AG09309 (cell line): ENCODE results near the gene SAC3D1.

Source experiments
- DNase-seq: peaks from one replicate; pipeline ENCODE4 v3.0.0-alpha.2; 2010; ENCODE audit warnings: low read depth
- H3K4me3 ChIP-seq: 2 replicates; pipeline ENCODE4 v1.5.1; 2011; ENCODE audit warnings: mild to moderate bottlenecking, low read depth, low read length, moderate library complexity; ENCODE audit not compliant: control insufficient read depth
- CTCF ChIP-seq: IDR thresholded peaks from 2 replicates; pipeline ENCODE4 v1.5.1; 2011; ENCODE audit warnings: mild to moderate bottlenecking, low read depth, low read length, inconsistent platforms; ENCODE audit not compliant: insufficient read depth, control insufficient read depth; ENCODE audit errors: missing control alignments

The SAC3D1 gene

GRCh38 chr11:65058012-65058411 is 17.0 kb downstream of the SAC3D1 start:
- TF ChIP-seq CTCF: no peak
- DNase-seq: no peak
- H3K4me3 ChIP-seq: no peak overlapping the region

GRCh38 chr11:65058419-65059054 is 17.5 kb downstream of the SAC3D1 start, which contains the start of gene NAALADL1:
Gene NAALADL1 (minus strand): TSS chr11:65058553. CDS start chr11:65058521, 32 bp downstream.
- TF ChIP-seq CTCF: no peak
- no peak for DNase-seq
- H3K4me3 ChIP-seq: no peak within 1 kb of the TSS

- no peak for DNase-seq
- TF ChIP-seq CTCF: no peak
- H3K4me3 ChIP-seq: no peak overlapping the region
These were observed 18.5 kb downstream of the SAC3D1 start for GRCh38 chr11:65059523-65059922.

GRCh38 chr11:65059959-65060824 is 19.2 kb downstream of the SAC3D1 start:
- no peak overlapping the region for H3K4me3 ChIP-seq
- DNase-seq: no peak

GRCh38 chr11:65060913-65061408 is 20.0 kb downstream of the SAC3D1 start:
- DNase-seq: no peak
- TF ChIP-seq CTCF: peak; percentile 24
- H3K4me3 ChIP-seq: no peak overlapping the region

More at GRCh38 chr11:65059959-65060824, 19.2 kb downstream of the SAC3D1 start:
- no peak for TF ChIP-seq CTCF

- no peak for TF ChIP-seq CTCF
- DNase-seq: no peak
- no peak overlapping the region for H3K4me3 ChIP-seq
These were observed 22.5 kb downstream of the SAC3D1 start for GRCh38 chr11:65063532-65063931.
